T-helper 2 cell treated with Interferon-gamma antibody and Interleukin-4, amounts not matched to agents 5 μg/mL and 100 μg/mL, for 36 hours (primary cell): ENCODE results near the gene ITGA11.

Source experiments
- DNase-seq: peaks from one replicate; pipeline ENCODE4 v3.0.0; 2021; ENCODE audit warnings: low spot score
- H3K27ac Mint-ChIP-seq: one replicate; pipeline ENCODE4 v1.8.0; 2021; ENCODE audit warnings: mild to moderate bottlenecking, mixed read lengths
- H3K27me3 Mint-ChIP-seq: one replicate; pipeline ENCODE4 v1.8.0; 2021; ENCODE audit warnings: low read depth, mixed read lengths
- H3K36me3 Mint-ChIP-seq: one replicate; pipeline ENCODE4 v1.8.0; 2021; ENCODE audit warnings: low read depth, mixed read lengths
- H3K4me1 Mint-ChIP-seq: one replicate; pipeline ENCODE4 v1.8.0; 2021; ENCODE audit warnings: low read depth, mixed read lengths
- H3K4me3 Mint-ChIP-seq: one replicate; pipeline ENCODE4 v1.8.0; 2022; ENCODE audit warnings: mild to moderate bottlenecking, moderate library complexity, mixed read lengths
- H3K9me3 Mint-ChIP-seq: one replicate; pipeline ENCODE4 v1.8.0; 2021; ENCODE audit warnings: mixed read lengths

ITGA11 gene

DNA sequence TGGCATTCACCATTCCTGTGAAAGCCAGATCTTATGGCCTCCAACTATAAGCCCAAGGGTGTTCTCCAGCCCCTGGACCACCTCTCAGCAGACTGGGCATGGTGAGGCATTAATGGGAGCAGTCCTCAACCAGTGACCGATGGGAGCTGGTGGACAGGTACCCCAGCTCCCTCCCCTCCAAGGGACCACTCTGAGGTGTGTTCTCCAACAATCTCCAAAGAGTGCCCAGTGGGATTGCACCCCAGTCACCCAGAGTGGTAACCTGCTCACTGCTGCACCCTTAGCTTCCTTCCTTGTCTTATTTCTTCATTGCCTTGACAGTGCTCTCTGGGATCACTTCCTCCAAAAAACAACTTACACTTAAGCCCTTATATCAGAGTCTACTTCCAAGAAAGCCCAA, 8.2 kb upstream of the ITGA11 start:
- no peak for DNase-seq
- Mint-ChIP-seq H3K27ac (no peak overlapping the region), H3K9me3 (no peaks in the 10 kb centered on the region), H3K36me3 (no peaks in the 10 kb centered on the region), H3K27me3 (peaks cover 66% of the 10 kb centered on the region), H3K4me1 (no peaks in the 10 kb centered on the region), H3K4me3 (no peak overlapping the region)

DNA sequence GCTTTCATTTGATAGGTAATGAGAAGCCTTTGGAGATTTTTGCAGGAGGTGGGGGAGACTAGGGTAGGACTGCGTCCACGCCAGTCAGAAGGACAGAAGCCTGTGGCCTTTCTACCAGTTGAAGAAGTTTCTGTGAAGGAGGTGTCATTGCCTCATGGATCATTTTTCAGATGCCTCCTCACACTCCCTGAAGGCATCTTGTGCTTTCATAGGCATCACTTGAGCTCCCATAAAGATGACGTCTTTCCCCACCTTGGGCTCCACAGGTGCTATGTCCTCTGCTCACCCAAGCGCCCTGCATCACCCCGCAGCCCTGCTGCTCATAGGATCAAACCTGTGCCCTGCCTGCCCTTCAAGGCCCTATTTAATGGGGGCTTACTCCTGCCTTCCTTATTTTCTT, 7.5 kb upstream of the ITGA11 start:
- Mint-ChIP-seq H3K4me3 (no peak overlapping the region), H3K9me3 (no peaks in the 10 kb centered on the region), H3K4me1 (no peaks in the 10 kb centered on the region), H3K27ac (no peak overlapping the region), H3K36me3 (no peaks in the 10 kb centered on the region), H3K27me3 (peaks cover 68% of the 10 kb centered on the region)
- DNase-seq = peak; percentile 1

- Mint-ChIP-seq H3K9me3 (no peaks in the 10 kb centered on the region), H3K27ac (no peak overlapping the region), H3K36me3 (no peaks in the 10 kb centered on the region), H3K4me1 (no peaks in the 10 kb centered on the region), H3K27me3 (peaks cover 63% of the 10 kb centered on the region), H3K4me3 (no peak overlapping the region)
- no peak for DNase-seq
Measured at GRCh38 chr15:68436680-68437079, 4.7 kb upstream of the ITGA11 start.

- Mint-ChIP-seq H3K9me3 (no peaks in the 10 kb centered on the region), H3K36me3 (no peaks in the 10 kb centered on the region), H3K27me3 (peaks cover 63% of the 10 kb centered on the region), H3K4me1 (no peaks in the 10 kb centered on the region), H3K4me3 (no peak overlapping the region), H3K27ac (no peak overlapping the region)
- no peak for DNase-seq
Measured at GRCh38 chr15:68435966-68436365, 4.0 kb upstream of the ITGA11 start.

DNA sequence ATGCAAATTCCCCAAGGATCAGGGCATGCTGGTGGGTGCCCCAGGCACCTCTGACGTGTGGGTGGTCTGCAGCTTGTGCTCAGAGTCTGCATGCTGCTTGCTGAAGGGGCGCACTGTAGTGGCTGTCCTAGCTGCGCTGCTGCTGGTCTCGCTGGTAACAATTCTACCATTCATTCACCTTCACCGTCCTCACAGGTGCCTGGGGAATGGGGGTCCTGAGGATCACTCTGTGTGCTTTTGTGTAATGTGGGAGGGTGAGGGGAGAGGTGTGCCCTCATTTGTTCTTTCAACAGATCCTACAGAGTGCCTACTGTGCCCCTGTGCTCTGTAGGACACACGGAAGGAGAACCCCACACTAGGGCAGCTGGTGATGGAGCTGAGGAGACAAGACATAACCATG, 2.1 kb upstream of the ITGA11 start:
- Mint-ChIP-seq H3K27ac (no peak overlapping the region), H3K9me3 (no peaks in the 10 kb centered on the region), H3K27me3 (peaks cover 63% of the 10 kb centered on the region), H3K4me1 (no peaks in the 10 kb centered on the region), H3K36me3 (no peaks in the 10 kb centered on the region), H3K4me3 (no peak overlapping the region)
- no peak for DNase-seq

DNA sequence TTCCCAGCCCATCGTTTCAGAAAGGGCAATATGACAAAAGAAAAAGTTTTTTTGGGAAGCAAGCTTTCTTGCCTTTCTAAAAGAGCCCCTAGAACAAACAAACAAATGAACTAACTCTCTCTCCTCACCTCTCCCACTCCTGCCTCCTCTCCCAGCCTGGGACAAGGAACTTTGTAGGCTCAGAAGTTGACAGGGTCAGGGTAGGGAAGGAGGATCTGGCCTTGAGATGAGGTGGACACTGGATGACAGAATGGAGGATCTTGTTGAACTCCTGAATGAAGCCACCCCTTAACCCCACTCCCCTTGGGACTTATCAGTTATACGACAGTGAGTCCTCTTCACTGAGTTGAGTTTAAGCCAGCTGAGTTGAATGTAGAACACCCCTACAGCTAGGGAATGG, 1.6 kb upstream of the ITGA11 start:
- Mint-ChIP-seq H3K9me3 (no peaks in the 10 kb centered on the region), H3K4me3 (no peak overlapping the region), H3K4me1 (no peaks in the 10 kb centered on the region), H3K36me3 (no peaks in the 10 kb centered on the region), H3K27ac (no peak overlapping the region), H3K27me3 (peaks cover 66% of the 10 kb centered on the region)
- DNase-seq = no peak

DNA sequence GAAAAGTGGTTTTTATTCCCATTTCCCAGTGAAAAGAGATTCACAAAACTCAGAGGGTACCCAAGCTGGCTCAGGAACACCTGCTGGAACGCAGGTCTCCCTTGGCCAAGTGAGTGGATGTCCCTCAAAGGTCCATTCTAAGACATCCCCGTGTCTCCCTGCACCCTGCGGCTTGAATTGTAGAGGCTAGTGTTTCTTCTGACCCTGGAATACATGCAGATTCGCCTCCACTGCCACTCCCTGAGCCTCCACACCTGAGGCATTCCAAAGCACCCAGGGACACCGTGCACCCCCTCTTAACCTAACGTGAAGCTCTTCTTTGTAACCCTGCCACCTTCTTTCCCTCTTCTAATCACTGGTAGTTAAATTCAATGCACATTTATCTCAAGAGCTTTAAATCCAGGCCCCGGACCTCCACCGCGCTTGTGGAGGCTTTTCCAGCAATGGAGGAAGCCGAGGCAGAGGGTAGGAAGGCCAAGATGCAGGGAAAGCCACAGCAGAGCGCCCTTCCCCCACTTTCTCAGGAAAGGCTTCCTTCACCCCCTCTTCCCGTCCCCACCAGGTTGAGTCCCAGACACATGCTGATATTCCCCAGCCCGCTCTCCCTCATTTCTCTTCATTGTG, 590 bp upstream of the ITGA11 start:
- H3K4me3 Mint-ChIP-seq = peak overlapping the region; percentile 21
- no peak overlapping the region for H3K27ac Mint-ChIP-seq
- no peak for DNase-seq
- no peaks in the 10 kb centered on the region for H3K4me1 Mint-ChIP-seq
- H3K36me3 Mint-ChIP-seq = no peaks in the 10 kb centered on the region
- no peaks in the 10 kb centered on the region for H3K9me3 Mint-ChIP-seq
- peaks cover 68% of the 10 kb centered on the region for H3K27me3 Mint-ChIP-seq

GRCh38 chr15:68431037-68431791, 749 bp downstream of the ITGA11 start:
- H3K9me3 Mint-ChIP-seq = no peaks in the 10 kb centered on the region
- DNase-seq = no peak
- H3K36me3 Mint-ChIP-seq = no peaks in the 10 kb centered on the region
- H3K4me1 Mint-ChIP-seq = no peaks in the 10 kb centered on the region
- no peak overlapping the region for H3K27ac Mint-ChIP-seq
- H3K27me3 Mint-ChIP-seq = peaks cover 64% of the 10 kb centered on the region
- H3K4me3 Mint-ChIP-seq = no peak overlapping the region

GRCh38 chr15:68430471-68431036, 1.4 kb downstream of the ITGA11 start:
- no peak for DNase-seq
- Mint-ChIP-seq H3K9me3 (no peaks in the 10 kb centered on the region), H3K27ac (no peak overlapping the region), H3K27me3 (peaks cover 63% of the 10 kb centered on the region), H3K36me3 (no peaks in the 10 kb centered on the region), H3K4me1 (no peaks in the 10 kb centered on the region), H3K4me3 (no peak overlapping the region)

- H3K27ac Mint-ChIP-seq = no peak overlapping the region
- H3K27me3 Mint-ChIP-seq = peaks cover 59% of the 10 kb centered on the region
- no peaks in the 10 kb centered on the region for H3K36me3 Mint-ChIP-seq
- no peak for DNase-seq
- no peak overlapping the region for H3K4me3 Mint-ChIP-seq
- no peaks in the 10 kb centered on the region for H3K4me1 Mint-ChIP-seq
- H3K9me3 Mint-ChIP-seq = no peaks in the 10 kb centered on the region
Measured at GRCh38 chr15:68429691-68430470, 2.1 kb downstream of the ITGA11 start.

DNA sequence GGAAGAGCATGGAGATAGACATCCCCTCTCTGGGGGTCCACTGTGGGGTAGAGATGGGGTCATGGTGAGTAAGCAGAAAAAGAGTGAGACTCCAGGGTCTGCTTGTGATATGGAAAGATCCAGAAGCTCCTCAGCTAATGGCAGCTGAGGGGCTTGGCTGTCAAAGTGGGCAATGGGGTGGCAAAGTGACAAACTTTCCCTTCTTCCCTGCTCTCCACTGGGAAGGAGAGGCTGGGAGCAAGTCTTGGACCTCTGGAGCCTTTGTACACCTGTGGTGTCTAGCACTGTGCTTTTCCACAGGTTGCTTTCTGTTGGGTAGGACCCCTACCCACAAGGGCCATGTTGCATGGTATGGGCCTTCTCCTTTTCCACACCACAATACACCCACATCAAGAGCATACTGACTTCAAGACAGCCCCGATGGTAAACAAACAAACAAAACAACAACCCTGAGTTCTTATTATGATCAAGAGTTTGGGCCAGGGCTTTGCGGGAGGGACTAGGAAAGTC, 3.5 kb downstream of the ITGA11 start:
- DNase-seq = no peak
- Mint-ChIP-seq H3K36me3 (no peaks in the 10 kb centered on the region), H3K4me1 (no peaks in the 10 kb centered on the region), H3K9me3 (no peaks in the 10 kb centered on the region), H3K4me3 (no peak overlapping the region), H3K27ac (no peak overlapping the region), H3K27me3 (peaks cover 51% of the 10 kb centered on the region)

GRCh38 chr15:68427963-68428362, 4.0 kb downstream of the ITGA11 start:
- no peak for DNase-seq
- Mint-ChIP-seq H3K4me1 (no peaks in the 10 kb centered on the region), H3K9me3 (no peaks in the 10 kb centered on the region), H3K4me3 (no peak overlapping the region), H3K27ac (no peak overlapping the region), H3K36me3 (no peaks in the 10 kb centered on the region), H3K27me3 (peaks cover 47% of the 10 kb centered on the region)

DNA sequence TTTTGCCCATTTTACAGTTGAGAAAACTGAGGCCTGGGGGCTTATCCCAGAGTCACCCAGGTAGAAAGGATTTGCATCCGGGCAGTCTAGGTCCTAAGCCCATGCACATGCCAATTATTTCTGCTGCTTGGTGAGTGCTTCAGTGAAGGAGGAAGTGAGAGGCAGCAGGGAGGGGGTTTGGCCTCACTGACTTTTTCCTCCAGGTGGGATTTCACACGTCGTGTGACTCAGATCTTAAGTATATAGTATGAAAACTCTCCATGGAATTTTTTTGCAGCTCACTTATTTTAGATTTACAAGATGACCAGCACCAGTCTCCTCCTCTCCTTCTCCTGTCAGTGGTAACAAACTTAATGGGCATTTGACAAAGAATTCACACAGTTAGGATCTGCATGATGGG, 4.6 kb downstream of the ITGA11 start:
- no peak overlapping the region for H3K27ac Mint-ChIP-seq
- no peak for DNase-seq
- peaks cover 41% of the 10 kb centered on the region for H3K27me3 Mint-ChIP-seq
- H3K36me3 Mint-ChIP-seq = no peaks in the 10 kb centered on the region
- no peaks in the 10 kb centered on the region for H3K4me1 Mint-ChIP-seq
- no peak overlapping the region for H3K4me3 Mint-ChIP-seq
- H3K9me3 Mint-ChIP-seq = no peaks in the 10 kb centered on the region

DNA sequence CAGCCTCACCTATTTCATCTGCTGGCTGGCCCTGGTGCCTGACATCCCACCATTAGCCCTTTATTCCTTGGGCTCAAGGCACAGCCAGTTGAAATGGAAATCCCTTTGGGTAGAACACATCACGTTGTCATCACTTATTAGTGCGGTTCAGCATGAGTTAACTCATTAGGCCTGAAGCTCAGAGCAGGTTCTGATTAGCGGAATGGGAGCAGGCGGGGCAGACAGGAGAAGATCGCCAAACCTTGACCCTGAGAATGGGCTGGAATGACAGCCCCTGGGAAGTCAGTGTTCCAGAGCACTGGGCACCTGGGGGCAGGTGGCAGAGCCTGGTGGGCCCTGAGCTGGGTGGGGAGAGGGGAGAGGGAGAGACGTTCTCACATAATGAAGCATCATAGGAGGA, 5.8 kb downstream of the ITGA11 start:
- Mint-ChIP-seq H3K9me3 (no peaks in the 10 kb centered on the region), H3K27me3 (peaks cover 36% of the 10 kb centered on the region), H3K4me1 (no peaks in the 10 kb centered on the region), H3K27ac (no peak overlapping the region), H3K4me3 (no peak overlapping the region), H3K36me3 (no peaks in the 10 kb centered on the region)
- no peak for DNase-seq
